ENCODE measurements around the gene C2CD3.

Gene C2CD3

GRCh38 chr11:74175920-74176319 lies 5.1 kb upstream of the C2CD3 start:
- no peak overlapping the region for H3K4me3 ChIP-seq (ENCODE audit: low read depth, low read length)
- TF ChIP-seq CTCF (IDR thresholded peaks at IDR 0.05; ENCODE audit: low read depth, low read length), result no peak

- peak overlapping the region; percentile 80 for H3K4me3 ChIP-seq (ENCODE audit: low read depth, low read length)
- no peak for TF ChIP-seq CTCF (IDR thresholded peaks at IDR 0.05; ENCODE audit: low read depth, low read length)
Measured at GRCh38 chr11:74171997-74172396, 1.2 kb upstream of the C2CD3 start.

GRCh38 chr11:74171630-74171968 lies 797 bp upstream of the C2CD3 start:
- H3K4me3 ChIP-seq (ENCODE audit: low read depth, low read length), result peak overlapping the region; percentile 80
- no peak for TF ChIP-seq CTCF (IDR thresholded peaks at IDR 0.05; ENCODE audit: low read depth, low read length)

- peak overlapping the region; percentile 80 for H3K4me3 ChIP-seq (ENCODE audit: low read depth, low read length)
- TF ChIP-seq CTCF (IDR thresholded peaks at IDR 0.05; ENCODE audit: low read depth, low read length), result no peak
Measured at GRCh38 chr11:74169738-74170458, 904 bp downstream of the C2CD3 start.

GRCh38 chr11:74168838-74169237 lies 2.0 kb downstream of the C2CD3 start:
- no peak for TF ChIP-seq CTCF (IDR thresholded peaks at IDR 0.05; ENCODE audit: low read depth, low read length)
- no peak overlapping the region for H3K4me3 ChIP-seq (ENCODE audit: low read depth, low read length)

- no peak for TF ChIP-seq CTCF (IDR thresholded peaks at IDR 0.05; ENCODE audit: low read depth, low read length)
- no peak overlapping the region for H3K4me3 ChIP-seq (ENCODE audit: low read depth, low read length)
Measured at GRCh38 chr11:74162681-74163467, 7.9 kb downstream of the C2CD3 start.

- TF ChIP-seq CTCF (IDR thresholded peaks at IDR 0.05; ENCODE audit: low read depth, low read length), result no peak
- H3K4me3 ChIP-seq (ENCODE audit: low read depth, low read length), result no peak overlapping the region
Measured at GRCh38 chr11:74159642-74160041, 11.2 kb downstream of the C2CD3 start.

Data from WI38 (cell line).